ENCODE measurements around the gene METTL8. TPM values are rescaled to one million over a fixed set of nuclear protein-coding genes. Genes with fewer than 3 reads are reported as not detected.

Gene METTL8
- total and polyA plus RNA-seq, 8 donors: 13.8 to 19.2 (median 15.2) TPM

- no peaks in the 10 kb centered on the region for H3K36me3 ChIP-seq
- no peak overlapping the region for H3K4me3 ChIP-seq
- no peaks in the 10 kb centered on the region for H3K9me3 ChIP-seq
- H3K4me1 ChIP-seq: no peaks in the 10 kb centered on the region
- ATAC-seq (no peak), DNase-seq (no peak)
- TF ChIP-seq CTCF (IDR thresholded peaks at IDR 0.05): no peak
- no peak overlapping the region for H3K27ac ChIP-seq
- intact Hi-C loops (cut with DNase I): no loop called here
- no peaks in the 10 kb centered on the region for H3K27me3 ChIP-seq
These were observed 21.9 kb downstream of the METTL8 start for GRCh38 chr2:171411791-171412483.

GRCh38 chr2:171411214-171411613 is 22.6 kb downstream of the METTL8 start:
- intact Hi-C loops (cut with DNase I): no loop called here
- no peaks in the 10 kb centered on the region for H3K27me3 ChIP-seq
- no peak overlapping the region for H3K27ac ChIP-seq
- ATAC-seq: no peak
- no peaks in the 10 kb centered on the region for H3K36me3 ChIP-seq
- H3K4me3 ChIP-seq: no peak overlapping the region
- H3K4me1 ChIP-seq: no peaks in the 10 kb centered on the region
- H3K9me3 ChIP-seq: no peaks in the 10 kb centered on the region
- no peak for DNase-seq
- no peak for TF ChIP-seq CTCF (IDR thresholded peaks at IDR 0.05)

- Histone ChIP-seq H3K27me3 (no peaks in the 10 kb centered on the region), H3K4me3 (no peak overlapping the region), H3K9me3 (no peaks in the 10 kb centered on the region), H3K27ac (no peak overlapping the region), H3K4me1 (no peaks in the 10 kb centered on the region), H3K36me3 (no peaks in the 10 kb centered on the region)
- DNase-seq: no peak
- TF ChIP-seq CTCF (IDR thresholded peaks at IDR 0.05): no peak
- intact Hi-C loops (cut with DNase I): no loop called here
- no peak for ATAC-seq
These were observed 23.2 kb downstream of the METTL8 start for GRCh38 chr2:171410624-171411023.

- ATAC-seq: no peak
- DNase-seq: no peak
- no peaks in the 10 kb centered on the region for H3K27me3 ChIP-seq
- TF ChIP-seq CTCF (IDR thresholded peaks at IDR 0.05): no peak
- H3K4me1 ChIP-seq: no peaks in the 10 kb centered on the region
- H3K9me3 ChIP-seq: no peaks in the 10 kb centered on the region
- H3K36me3 ChIP-seq: no peaks in the 10 kb centered on the region
- intact Hi-C loops (cut with DNase I): no loop called here
- H3K27ac ChIP-seq: no peak overlapping the region
- no peak overlapping the region for H3K4me3 ChIP-seq
These were observed 23.7 kb downstream of the METTL8 start for GRCh38 chr2:171410101-171410500.

GRCh38 chr2:171409436-171409971 is 24.3 kb downstream of the METTL8 start:
- ATAC-seq (no peak), DNase-seq (no peak)
- Histone ChIP-seq H3K27me3 (no peaks in the 10 kb centered on the region), H3K4me3 (no peak overlapping the region), H3K9me3 (no peaks in the 10 kb centered on the region), H3K4me1 (no peaks in the 10 kb centered on the region), H3K27ac (no peak overlapping the region), H3K36me3 (no peaks in the 10 kb centered on the region)
- TF ChIP-seq CTCF (IDR thresholded peaks at IDR 0.05): no peak
- intact Hi-C loops (cut with DNase I): no loop called here
